HG03342 (cell line): ENCODE measurements around the gene PGBD5.
"Not testable (repeated sequence)": the region's sequence is repeated elsewhere in the genome, so short reads cannot be mapped to it uniquely, and the experiment has no call there.

Experiments used
- ATAC-seq: cut with Tn5 transposase; IDR thresholded peaks from one replicate; pipeline ENCODE4 v1.9.1; 2021; ENCODE audit warnings: mild to moderate bottlenecking, moderate library complexity; ENCODE audit not compliant: unreplicated experiment

PGBD5 gene

DNA sequence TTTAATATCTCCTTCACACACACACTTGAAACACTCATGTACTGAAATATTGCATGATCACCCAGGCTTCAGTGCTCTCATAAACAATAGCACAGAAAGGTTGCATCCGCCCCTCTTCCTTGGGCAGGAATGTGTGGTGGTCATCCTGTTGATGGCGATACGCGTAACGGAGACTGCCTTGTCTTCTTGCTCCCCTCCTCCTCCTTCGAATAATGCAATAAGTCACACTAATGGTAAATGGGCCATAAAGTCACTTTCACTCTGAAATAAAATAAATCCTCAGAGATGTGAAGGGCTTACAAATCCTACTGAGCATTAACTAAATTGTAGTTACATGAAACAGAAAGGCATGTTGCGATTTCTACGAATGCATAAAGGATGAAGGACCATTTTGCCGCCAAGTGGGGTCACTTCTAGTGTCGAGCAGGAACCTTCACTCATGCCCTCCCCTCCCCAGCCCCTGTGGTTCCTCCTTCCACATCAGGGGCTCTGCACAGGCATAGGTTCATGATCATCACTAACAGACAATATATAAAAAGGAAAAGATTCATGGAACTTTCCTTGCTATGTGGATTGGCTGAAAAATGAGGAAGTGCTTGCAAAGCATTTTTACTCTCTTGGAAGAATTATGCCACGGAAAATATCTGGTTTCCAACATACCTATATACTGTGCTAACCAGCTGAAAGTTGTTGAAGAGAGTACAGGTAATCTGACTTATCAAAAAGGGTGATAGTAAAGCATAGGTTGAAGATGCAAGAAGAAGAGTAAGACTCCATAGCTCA, 1.2 kb upstream of the PGBD5 start:
- ATAC-seq = no peak

DNA sequence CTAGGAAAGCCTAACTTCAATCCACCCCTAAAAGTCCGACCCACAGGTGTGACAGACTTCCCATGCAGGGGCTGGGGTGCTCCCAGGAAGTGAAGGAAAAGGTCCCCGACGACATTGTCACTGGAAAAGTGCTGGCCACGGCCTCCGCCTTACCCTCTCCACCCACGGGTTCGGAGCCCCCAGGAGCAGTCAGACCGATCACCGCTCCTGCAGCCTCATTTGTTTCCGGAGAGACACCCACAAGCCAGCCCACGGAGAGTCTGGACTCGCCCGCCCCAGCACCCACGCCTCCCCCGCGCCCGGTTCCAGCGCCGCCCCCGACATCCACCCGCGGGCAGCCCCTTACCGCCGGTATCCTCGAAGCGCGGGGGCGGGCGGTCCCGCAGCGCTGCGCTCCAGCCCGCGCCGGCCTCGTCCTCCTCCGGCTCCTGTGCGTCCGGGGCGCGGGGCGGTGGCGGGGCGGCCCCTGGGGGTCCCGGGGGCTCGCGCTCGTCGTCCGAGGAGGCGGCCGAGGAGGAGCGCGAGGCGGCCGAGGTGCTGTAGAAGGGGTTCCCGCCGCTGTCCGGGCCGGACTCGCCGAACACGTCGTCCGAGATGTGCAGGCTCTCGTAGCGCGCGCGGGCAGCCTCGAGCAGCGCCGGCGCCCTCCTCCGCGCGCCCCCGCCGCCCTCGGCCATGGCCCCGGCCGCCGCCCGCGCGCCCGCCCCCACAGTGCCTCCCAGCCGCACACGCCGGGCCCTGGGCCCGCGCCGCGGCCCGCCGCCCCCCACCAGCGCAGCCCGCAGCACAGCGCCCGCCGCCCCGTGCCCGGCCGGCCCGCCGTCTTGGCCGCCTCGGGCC, 660 bp downstream of the PGBD5 start:
- no peak for ATAC-seq

DNA sequence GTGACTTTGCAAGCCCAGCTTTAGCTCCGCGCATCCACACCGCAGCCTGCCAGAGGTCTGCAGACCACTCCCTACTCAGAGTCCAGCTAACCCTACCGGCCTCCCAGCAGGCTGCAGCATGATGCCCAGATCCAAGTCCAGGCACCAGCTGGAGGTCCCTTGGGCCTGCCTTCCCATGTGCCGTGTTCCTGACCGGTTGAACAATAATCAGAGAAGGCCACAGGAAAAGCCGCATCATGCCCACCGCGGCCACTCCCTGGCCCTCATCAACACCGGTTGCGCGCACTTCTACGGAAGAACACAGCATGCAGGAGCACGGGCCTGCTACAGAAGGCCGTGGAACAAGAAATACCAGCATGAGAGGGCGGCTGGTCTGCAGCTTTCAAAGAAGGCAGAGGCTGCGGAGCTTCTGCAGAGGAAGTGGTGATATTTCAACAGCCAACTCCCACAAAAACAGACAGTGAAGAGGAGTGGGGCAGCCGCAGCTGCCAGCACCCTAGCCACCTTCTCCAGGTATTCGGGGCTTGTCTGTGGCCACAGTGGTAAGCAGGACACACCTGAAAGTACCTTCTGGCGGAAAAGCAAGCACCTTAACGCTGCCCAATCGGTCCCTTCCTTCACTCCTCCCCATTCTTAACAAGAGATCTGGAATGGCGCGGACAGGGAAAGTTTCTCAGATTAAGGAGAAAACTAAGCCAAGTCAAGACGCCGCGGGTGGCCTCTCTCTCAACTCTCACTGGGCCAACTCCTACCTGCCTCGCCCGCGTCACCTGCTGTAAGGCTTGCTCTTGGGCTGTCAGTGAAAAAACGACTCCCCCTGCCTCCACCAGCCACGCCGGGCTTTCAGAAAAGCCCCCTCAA, 1.5 kb downstream of the PGBD5 start:
- ATAC-seq = no peak

DNA sequence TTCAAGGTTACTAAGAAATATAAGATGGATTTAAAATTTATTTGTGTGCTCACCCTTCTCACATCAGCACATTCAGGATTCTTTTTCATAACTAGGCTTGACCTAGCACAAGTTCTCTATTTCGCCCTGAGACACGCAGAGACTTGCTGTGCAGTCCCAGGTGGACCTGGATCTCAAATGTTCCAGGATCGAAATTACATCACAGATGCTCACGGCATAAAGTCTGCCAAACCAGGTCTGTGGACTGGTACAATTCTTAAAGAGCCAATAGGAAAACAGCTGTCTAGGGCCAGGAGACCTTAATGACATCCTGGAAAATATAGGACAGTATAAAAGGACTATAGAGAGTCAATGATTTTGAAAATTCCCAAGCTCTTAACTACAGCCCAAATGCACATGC, 2.2 kb downstream of the PGBD5 start:
- no peak for ATAC-seq

DNA sequence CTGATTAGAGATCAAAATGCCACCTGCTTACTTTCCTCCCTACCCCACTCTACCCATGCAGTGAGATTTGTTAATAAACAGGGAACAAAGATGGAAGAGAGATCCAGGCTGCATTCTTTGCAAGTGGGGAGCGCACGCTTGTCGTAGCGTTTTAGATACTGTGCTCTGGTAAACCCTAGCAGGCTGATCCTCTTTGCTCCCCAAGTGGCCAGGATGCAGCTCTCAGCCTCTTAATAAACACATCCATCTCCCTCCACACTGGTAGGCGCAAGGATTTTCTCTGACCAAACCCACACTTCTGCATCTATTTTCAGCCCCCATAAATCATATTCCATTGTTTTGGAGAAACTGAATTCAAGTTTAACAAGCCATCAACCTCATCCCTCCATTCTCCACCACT, 2.9 kb downstream of the PGBD5 start:
- ATAC-seq = no peak

DNA sequence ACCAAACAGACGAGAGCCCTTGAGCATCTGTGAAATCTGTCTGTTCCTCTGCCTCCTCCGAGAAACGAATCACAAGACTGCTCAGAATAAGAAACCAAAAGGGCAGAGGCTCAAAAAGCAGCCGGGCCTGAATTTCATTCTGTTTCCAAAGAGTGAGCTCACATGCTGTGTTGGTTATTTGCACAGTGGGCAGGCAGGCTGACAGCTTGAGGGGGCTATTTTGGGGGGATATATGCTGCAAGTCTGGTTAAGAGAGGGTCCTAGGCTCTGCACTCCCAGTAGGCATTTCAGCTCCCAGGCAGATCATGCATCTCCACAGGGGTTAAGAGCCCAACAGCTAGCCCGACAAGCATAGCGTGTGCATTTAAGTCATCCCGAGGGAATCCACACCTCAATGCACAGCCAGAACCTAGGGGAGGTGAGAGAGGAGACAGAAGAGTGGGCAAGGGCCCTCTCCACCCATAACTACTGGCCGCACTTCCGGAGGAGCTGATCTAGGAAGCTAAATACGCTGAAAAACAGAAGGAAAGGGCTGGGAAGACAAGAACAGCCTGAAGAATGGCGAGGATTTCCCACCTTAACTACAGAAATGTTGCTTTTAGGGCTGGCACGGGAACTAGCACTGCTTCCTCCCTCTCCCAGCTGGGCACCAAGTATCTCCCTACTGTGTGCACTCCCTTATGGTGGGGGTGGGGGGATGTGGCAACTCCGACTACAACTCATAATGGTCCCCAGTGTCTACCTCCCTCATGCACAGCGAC, 3.7 kb downstream of the PGBD5 start:
- ATAC-seq = no peak

DNA sequence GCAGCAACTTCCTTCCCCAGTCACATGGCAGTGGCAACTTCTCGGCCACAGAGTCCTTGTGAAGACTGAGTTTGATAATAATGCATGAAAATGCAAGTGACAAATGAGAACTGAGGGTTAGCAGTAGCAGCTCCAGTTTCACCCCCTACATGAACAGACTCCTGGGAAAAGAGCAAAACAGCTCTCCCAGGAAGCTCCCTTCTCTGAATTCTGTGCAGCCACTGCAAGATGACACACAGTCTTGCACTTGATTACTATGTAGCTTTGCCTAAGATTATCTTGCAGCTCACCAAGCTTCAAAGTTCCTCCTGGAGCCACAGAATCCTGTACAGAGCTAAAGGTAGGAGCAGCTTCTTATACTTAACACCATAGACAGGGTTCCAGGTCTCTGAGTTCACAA, 4.7 kb downstream of the PGBD5 start:
- no peak for ATAC-seq

DNA sequence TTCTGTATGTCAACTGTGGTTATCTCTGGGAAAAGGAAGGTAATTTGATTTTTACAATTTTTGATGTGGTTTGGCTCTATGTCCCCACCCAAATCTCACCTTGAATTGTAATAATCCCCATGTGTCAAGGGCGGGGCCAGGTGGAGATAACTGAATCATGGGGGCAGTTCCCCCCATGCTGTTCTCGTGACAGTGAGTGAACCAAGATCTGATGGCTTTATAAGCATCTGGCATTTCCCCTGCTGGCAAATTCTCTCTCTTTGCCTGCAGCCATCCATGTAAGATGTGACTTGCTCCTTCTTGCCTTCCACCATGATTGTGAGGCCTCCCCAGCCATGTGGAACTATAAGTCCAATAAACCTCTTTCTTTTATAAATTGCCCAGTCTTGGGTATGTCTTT, 5.8 kb downstream of the PGBD5 start:
- ATAC-seq = not testable (repeated sequence)

DNA sequence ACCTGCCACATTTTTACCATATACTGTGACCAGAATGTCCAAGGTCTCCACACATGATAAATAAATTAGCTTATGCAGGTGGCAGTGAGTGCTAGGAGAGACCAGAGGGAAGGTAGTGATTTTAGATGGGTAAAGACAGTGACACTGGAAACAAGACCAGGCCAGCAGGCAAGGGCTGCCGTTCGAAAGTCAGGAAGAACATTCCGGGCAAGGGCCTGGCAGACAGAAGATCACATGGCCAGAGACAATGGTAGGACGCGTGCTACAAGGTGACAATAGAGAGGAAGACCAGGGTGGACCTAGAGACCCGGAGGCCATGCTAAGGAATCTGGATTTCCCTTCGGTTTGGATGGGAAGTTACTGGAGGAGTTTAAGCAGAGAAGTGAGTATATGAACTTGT, 9.7 kb downstream of the PGBD5 start:
- no peak for ATAC-seq

DNA sequence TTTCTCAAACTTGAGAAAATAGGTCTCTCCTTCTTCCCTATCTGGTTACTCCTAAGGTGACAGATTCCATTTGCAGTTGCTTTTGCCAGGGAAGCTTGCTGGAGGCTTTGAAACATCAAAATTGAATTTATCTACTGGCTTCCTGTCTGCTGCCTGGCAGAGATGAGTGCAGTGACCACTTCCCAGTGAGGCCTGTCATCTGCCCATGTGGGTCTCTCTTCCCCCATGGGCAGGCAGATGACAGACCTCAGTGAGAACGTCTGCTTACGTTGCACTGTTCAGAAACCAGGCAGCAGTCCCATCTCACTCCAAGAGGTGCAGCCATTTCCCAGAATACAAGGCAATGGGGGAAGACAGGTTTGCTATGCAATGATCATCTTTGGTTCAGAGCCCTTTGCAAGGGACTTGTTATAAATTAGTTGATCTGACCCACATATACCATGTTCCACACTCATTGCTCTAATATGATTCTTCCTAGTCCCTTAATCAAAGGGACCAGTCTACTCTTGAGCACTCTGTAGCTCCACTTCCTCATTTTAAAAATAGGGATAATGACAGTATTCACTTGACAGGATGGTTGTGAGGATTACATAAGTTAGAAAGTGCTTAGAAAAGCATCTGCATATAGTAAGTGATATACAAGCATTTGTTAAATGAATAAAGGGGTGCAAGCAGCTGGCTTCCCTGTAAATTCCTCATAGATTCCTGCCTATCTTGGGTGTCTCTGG, 10.6 kb downstream of the PGBD5 start:
- ATAC-seq = no peak

DNA sequence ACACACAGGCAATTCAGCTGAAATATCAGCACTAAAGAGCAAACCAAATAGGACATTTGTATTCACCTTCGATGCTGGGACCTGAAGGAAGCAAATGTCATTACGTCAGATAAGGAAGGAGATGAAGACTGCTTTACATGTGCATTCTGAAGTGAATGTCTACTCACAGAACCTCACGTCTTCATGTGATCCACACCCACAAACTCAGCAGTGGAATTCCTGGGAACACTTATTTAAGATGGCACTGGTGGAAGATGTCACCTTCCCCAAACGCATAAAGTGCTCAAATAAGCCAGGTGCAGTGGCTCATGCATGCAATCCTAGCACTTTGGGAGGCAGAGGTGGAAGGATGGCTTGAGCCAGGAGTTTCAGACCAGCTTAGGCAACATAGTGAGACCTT, 11.4 kb downstream of the PGBD5 start:
- no peak for ATAC-seq

DNA sequence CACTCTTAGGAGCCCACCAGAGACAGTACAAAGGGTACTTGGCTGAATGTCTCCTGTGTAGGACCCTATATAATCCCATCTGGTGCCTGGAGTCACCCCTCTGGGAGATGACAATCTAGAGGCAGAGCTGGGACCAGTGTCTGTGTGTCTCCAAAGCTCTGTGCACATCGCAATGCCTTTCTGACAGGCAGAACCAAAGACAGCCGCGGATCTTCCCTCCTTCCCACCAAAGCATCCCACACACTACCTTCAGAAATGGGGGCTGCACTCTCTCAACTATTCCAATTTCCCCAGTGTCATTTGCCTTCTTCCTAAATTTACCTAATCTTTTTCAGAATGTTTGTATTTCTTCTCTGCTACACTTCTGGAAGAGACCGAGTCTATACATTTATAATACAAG, 12.0 kb downstream of the PGBD5 start:
- no peak for ATAC-seq

DNA sequence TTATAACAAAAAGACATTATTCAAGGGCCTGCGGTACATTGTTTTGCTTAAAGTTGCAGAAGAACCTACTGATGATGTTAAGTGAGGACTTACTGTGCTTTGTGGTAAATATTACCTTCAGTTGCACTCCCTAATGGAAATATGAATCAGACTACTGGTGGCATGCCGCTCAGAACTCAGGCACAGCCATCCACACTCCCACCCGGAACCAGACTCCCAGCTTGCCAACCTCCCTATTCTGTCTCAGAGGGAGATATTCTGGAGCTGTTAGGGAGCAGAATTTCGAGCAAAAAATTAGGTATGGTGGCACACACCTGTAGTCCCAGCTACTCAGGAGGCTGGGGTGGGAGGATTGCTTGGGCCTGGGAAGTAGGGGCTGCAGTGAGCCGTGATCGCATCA, 13.1 kb downstream of the PGBD5 start:
- ATAC-seq = no peak

DNA sequence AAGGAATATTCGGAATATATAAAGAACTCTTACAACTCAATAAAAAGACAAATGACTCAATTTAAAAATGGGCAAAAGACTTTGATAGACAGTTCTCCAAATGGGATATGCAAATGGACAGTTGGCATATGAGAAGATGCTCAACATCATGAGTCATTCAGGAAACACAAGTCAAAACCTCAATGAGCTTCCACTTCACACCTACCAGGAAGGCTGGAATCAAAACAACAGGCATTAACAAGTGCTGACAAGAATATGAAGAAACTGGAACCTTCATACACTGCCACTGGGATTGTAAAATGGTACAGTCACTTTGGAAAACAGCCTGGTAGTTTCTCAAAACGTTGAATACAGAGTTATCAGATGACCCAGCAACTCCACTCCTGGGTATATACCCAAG, 17.2 kb downstream of the PGBD5 start:
- ATAC-seq = no peak

DNA sequence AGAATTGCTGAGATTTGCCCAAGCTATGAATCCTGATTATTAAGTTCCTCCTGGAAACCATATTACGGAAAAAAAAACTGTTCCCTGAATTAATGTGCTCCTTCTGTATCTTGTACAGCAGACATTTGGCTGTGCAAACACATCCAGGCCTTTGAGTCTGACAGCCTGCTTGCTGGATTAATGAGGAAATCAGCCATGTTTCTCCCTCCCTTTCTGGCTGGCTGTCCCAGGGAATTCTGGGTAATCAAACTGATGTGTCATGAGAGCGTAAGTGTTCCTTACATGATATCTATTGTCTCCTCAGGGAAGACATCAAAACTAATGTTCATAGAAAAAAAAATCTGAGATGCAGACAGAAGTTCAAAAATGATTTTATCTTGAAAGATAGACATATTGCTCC, 18.8 kb downstream of the PGBD5 start:
- no peak for ATAC-seq

DNA sequence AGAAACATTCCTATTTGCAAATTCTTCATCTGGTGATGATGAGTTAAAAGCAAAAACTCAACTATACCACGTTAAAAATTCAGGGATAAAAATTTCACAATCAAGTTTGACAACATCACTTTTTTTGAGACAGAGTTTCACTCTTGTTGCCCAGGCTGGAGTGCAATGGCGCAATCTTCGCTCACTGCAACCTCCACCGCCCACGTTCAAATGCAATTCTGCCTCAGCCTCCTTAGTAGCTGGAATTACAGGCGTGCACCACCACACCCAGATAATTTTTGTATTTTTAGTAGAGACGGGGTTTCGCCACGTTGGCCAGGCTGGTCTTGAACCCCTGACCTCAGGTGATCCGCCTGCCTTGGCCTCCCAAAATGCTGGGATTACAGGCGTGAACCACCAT, 19.4 kb downstream of the PGBD5 start:
- ATAC-seq = not testable (repeated sequence)

DNA sequence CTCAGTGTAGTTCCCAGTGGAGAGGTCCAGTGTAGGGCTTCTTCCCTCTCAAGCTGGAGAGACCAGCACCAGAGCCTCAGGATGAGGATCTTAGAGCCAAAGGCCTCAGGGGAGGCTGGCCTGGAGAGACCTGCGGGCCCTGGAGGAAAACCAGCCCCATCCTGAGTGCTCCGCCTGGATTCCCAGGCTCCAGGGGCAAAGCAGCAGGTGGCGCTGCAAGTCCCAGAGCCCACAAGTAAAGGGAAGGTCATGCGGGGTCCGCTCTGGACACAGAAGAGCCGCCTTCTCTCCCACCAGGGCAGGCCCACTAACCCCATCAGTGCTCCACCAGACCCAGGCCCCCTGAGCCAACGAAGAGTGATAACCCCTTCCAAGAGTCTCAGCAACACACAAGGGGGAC, 22.7 kb downstream of the PGBD5 start:
- ATAC-seq = no peak

DNA sequence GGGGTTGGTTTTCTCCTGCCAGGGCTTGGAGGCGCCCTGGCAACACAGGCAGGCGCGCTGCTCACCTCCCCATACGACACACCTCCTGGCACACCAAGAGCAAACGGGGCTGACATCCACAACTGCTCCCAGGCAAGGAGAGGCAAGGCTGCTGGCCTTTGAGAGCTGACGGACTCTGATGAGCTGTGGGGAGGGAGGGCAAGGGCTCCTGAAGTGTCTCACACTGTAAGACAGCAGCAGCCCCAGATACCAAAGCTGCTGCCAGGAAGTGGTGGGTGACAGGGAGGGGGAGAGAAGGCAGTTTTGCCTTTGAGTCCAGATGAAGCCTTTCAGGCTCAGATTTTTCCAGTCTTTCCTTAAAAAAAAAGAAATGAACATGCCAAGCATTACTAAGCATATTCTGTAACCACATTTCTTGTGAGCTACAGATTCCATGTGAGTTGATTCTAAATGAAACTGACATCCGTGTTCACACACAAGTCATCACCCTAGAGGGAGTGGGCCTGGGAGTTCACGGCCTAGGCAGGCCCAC, 24.3 kb downstream of the PGBD5 start:
- no peak for ATAC-seq

DNA sequence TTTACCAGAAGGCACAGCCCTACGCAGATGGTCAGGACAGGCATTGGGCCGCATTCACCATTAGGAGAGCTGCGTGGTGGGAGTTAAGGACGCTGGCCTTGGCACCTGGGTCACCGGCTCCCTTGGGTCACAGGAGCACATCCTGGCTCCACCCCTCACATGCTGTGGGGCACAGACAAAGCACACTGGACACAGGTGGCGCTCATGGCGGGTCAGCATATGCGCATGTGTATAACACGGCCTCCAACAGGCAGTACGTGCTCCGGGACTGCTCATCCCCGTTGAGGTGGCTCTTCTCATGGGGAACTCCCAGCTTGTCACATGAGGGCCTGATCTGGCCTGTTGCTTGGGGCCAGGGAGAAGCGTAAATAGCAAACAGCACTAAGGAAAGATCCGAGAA, 25.0 kb downstream of the PGBD5 start:
- ATAC-seq = no peak

DNA sequence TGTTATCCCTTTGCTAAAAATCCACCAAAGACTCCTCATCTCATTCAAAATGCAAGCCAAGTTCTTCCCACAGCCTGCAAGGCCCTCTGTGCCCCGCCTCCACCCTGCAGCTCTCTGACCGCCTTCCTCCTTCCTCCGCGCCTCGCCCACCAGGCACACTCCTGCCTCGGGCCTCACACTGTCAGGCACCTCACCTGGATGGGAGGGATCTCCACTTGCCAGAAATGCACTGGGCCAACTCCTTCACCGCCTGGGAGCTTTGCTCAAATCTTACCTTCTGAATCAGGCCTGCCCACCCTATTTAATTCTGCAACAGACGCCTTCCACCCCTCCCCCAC, 26.2 kb downstream of the PGBD5 start:
- no peak for ATAC-seq
